WTC11 (cell line): ENCODE data around the gene MAX.

Source experiments
- ATF2 ChIP-seq: sonication (generic); formaldehyde crosslinking; IDR thresholded peaks from 2 replicates; pipeline ENCODE4 v1.8.1; 2022; ENCODE audit warnings: low read depth, missing genetic modification reagents, borderline replicate concordance
- HMGXB4 ChIP-seq: sonication (generic); formaldehyde crosslinking; IDR thresholded peaks from 2 replicates; pipeline ENCODE4 v1.8.1; 2023; ENCODE audit warnings: mild to moderate bottlenecking, moderate library complexity, missing genetic modification reagents
- MAX ChIP-seq: sonication (generic); formaldehyde crosslinking; IDR thresholded peaks from 2 replicates; pipeline ENCODE4 v1.8.0; 2022; ENCODE audit warnings: mild to moderate bottlenecking, missing genetic modification reagents
- SMAD3 ChIP-seq: sonication (generic); formaldehyde crosslinking; IDR thresholded peaks from 2 replicates; pipeline ENCODE4 v1.8.0; 2022; ENCODE audit warnings: missing genetic modification reagents, mild to moderate bottlenecking, borderline replicate concordance
- SP1 ChIP-seq: sonication (generic); formaldehyde crosslinking; conservative IDR thresholded peaks from 2 replicates; pipeline ENCODE4 v1.8.1; 2022; ENCODE audit warnings: missing genetic modification reagents
- TCF7 ChIP-seq: sonication (generic); formaldehyde crosslinking; IDR thresholded peaks from 2 replicates; pipeline ENCODE4 v1.8.0; 2022; ENCODE audit warnings: mild to moderate bottlenecking, low read depth, missing genetic modification reagents, moderate library complexity
- USF2 ChIP-seq: sonication (generic); formaldehyde crosslinking; IDR thresholded peaks from 2 replicates; pipeline ENCODE4 v1.8.1; 2023; ENCODE audit warnings: mild to moderate bottlenecking, missing genetic modification reagents, moderate library complexity
- TF ChIP-seq, protein P1 (sequence below): fragments of 200-600 bp; IDR thresholded peaks from 2 replicates; pipeline ENCODE4 v1.8.0; 2022; ENCODE audit warnings: antibody characterized with exemption
- TF ChIP-seq, protein P2 (sequence below): sonication (generic); formaldehyde crosslinking; IDR thresholded peaks from 2 replicates; pipeline ENCODE4 v1.8.1; 2023; ENCODE audit warnings: mild to moderate bottlenecking, missing genetic modification reagents, borderline replicate concordance

DNA sequence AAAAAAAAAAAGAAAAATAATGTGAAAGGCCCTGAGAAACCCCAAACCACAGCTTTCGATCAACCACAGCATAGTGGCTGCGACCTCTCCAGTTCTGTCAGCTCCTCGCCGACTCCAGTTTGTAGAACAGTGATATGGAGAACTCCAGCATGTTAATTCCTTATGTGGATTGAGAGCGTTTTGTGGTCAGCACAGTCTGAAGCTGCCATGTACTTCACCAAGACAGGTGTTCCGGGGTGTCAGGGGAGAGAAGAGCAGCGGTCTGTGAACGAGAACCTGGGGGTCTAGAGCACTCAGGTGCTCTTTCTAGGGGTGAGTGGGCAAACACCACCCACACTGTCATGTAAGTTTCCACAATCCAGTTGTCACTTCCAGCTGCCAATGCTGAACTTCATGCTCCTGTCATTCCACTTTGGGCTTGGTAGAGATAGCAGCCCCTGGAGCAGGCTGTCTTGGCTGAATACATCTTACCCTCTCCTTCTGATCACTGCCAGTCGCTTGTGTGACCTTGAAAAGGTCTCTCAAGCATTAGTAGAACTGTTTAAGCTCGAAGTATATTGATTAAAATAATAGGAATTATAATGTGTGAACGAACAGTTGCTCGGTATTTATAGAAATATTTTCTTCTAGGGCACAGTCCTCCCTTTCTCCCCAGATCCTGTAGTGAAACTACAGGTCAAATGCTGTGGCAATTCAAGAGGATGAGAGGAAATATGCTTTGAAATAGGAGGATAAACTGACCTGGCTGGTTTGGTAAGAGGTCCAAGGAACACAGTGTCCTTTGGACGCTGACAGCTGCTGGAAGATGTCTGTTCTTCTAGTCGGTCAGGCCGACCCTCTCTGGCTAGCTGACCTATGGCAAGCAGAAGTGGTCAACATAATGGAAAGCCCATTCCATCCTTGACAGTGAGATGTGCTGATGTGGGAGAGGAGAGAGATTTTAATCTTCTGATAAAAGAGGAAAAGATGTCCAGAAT, 15.7 kb upstream of the MAX start:
- TF ChIP-seq, protein P1, sequence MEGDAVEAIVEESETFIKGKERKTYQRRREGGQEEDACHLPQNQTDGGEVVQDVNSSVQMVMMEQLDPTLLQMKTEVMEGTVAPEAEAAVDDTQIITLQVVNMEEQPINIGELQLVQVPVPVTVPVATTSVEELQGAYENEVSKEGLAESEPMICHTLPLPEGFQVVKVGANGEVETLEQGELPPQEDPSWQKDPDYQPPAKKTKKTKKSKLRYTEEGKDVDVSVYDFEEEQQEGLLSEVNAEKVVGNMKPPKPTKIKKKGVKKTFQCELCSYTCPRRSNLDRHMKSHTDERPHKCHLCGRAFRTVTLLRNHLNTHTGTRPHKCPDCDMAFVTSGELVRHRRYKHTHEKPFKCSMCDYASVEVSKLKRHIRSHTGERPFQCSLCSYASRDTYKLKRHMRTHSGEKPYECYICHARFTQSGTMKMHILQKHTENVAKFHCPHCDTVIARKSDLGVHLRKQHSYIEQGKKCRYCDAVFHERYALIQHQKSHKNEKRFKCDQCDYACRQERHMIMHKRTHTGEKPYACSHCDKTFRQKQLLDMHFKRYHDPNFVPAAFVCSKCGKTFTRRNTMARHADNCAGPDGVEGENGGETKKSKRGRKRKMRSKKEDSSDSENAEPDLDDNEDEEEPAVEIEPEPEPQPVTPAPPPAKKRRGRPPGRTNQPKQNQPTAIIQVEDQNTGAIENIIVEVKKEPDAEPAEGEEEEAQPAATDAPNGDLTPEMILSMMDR: no peak
- TF ChIP-seq HMGXB4 (CRISPR knock-in tag) (no peak), TCF7 (no peak), MAX (no peak), SMAD3 (CRISPR knock-in tag) (no peak), ATF2 (CRISPR knock-in tag) (no peak), SP1 (no peak), USF2 (no peak)
- TF ChIP-seq, protein P2, sequence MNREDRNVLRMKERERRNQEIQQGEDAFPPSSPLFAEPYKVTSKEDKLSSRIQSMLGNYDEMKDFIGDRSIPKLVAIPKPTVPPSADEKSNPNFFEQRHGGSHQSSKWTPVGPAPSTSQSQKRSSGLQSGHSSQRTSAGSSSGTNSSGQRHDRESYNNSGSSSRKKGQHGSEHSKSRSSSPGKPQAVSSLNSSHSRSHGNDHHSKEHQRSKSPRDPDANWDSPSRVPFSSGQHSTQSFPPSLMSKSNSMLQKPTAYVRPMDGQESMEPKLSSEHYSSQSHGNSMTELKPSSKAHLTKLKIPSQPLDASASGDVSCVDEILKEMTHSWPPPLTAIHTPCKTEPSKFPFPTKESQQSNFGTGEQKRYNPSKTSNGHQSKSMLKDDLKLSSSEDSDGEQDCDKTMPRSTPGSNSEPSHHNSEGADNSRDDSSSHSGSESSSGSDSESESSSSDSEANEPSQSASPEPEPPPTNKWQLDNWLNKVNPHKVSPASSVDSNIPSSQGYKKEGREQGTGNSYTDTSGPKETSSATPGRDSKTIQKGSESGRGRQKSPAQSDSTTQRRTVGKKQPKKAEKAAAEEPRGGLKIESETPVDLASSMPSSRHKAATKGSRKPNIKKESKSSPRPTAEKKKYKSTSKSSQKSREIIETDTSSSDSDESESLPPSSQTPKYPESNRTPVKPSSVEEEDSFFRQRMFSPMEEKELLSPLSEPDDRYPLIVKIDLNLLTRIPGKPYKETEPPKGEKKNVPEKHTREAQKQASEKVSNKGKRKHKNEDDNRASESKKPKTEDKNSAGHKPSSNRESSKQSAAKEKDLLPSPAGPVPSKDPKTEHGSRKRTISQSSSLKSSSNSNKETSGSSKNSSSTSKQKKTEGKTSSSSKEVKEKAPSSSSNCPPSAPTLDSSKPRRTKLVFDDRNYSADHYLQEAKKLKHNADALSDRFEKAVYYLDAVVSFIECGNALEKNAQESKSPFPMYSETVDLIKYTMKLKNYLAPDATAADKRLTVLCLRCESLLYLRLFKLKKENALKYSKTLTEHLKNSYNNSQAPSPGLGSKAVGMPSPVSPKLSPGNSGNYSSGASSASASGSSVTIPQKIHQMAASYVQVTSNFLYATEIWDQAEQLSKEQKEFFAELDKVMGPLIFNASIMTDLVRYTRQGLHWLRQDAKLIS (CRISPR knock-in tag): no peak
